RWPE2 (cell line): ENCODE data around the gene FAXC.
"Not testable (repeated sequence)": the region's sequence is repeated elsewhere in the genome, so short reads cannot be mapped to it uniquely, and the experiment has no call there.

Source experiments
- ATAC-seq: fragments of 200-7000 bp; cut with Tn5 transposase; 3 replicates; pipeline ENCODE4 v1.9.1; 2021; ENCODE audit warnings: low read depth
- DNase-seq: peaks from one replicate; pipeline ENCODE4 v3.0.0-alpha.2; 2020; ENCODE audit warnings: low spot score
- H3K27ac ChIP-seq: fragments of 450-650 bp; 2 replicates; pipeline ENCODE4 v1.5.1; 2017; ENCODE audit warnings: mild to moderate bottlenecking; ENCODE audit not compliant: poor library complexity, severe bottlenecking
- H3K27me3 ChIP-seq: fragments of 250-450 bp; sonication (Bioruptor Pico); 2 replicates; pipeline ENCODE4 v1.5.1; 2021; ENCODE audit warnings: mild to moderate bottlenecking, moderate library complexity; ENCODE audit not compliant: insufficient read depth, poor library complexity, severe bottlenecking
- H3K36me3 ChIP-seq: fragments of 250-450 bp; sonication (Bioruptor Pico); 2 replicates; pipeline ENCODE4 v1.5.1; 2020; ENCODE audit warnings: low read depth, mild to moderate bottlenecking, moderate library complexity
- H3K4me1 ChIP-seq: fragments of 250-450 bp; sonication (Bioruptor Pico); 2 replicates; pipeline ENCODE4 v1.5.1; 2021; ENCODE audit warnings: mild to moderate bottlenecking, moderate library complexity; ENCODE audit not compliant: insufficient read depth, poor library complexity, severe bottlenecking
- H3K4me3 ChIP-seq: fragments of 250-450 bp; sonication (Bioruptor Pico); 2 replicates; pipeline ENCODE4 v1.5.1; 2021; ENCODE audit warnings: mild to moderate bottlenecking, moderate library complexity; ENCODE audit not compliant: severe bottlenecking
- H3K9me3 ChIP-seq: fragments of 250-450 bp; sonication (Bioruptor Pico); 2 replicates; pipeline ENCODE4 v1.5.1; 2021; ENCODE audit warnings: mild to moderate bottlenecking, moderate library complexity; ENCODE audit not compliant: severe bottlenecking
- TF ChIP-seq, protein P1 (sequence below): fragments of 450-650 bp; IDR thresholded peaks from one replicate; pipeline ENCODE4 v1.5.1; 2017; ENCODE audit warnings: mild to moderate bottlenecking, moderate library complexity; ENCODE audit not compliant: poor library complexity, severe bottlenecking

FAXC gene

DNA sequence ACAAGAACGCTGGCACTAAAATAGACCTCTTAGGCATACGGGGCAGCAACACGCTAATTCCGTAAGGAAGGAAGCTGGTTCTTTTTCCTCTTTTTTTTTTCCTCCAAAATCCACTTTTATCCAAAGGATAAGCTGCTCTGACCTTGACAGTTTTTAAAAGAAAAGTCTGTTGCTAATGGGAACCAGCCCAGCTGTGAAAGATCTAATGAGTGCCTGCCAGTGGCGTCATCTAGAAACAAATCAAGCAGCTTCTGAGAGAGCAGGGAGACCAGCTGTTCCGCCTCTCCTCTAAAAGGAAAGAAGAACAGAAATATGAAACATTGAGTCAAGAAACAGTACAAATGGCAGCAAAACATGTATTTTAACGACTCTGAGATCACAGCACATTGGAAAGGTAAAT, 78.6 kb downstream of the FAXC start:
- Histone ChIP-seq H3K9me3 (no peaks in the 10 kb centered on the region), H3K36me3 (no peaks in the 10 kb centered on the region), H3K27me3 (no peaks in the 10 kb centered on the region), H3K4me3 (no peak overlapping the region), H3K4me1 (no peaks in the 10 kb centered on the region), H3K27ac (no peak overlapping the region)
- DNase-seq (no peak), ATAC-seq (no peak)
- TF ChIP-seq, protein P1, sequence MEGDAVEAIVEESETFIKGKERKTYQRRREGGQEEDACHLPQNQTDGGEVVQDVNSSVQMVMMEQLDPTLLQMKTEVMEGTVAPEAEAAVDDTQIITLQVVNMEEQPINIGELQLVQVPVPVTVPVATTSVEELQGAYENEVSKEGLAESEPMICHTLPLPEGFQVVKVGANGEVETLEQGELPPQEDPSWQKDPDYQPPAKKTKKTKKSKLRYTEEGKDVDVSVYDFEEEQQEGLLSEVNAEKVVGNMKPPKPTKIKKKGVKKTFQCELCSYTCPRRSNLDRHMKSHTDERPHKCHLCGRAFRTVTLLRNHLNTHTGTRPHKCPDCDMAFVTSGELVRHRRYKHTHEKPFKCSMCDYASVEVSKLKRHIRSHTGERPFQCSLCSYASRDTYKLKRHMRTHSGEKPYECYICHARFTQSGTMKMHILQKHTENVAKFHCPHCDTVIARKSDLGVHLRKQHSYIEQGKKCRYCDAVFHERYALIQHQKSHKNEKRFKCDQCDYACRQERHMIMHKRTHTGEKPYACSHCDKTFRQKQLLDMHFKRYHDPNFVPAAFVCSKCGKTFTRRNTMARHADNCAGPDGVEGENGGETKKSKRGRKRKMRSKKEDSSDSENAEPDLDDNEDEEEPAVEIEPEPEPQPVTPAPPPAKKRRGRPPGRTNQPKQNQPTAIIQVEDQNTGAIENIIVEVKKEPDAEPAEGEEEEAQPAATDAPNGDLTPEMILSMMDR, result no peak

DNA sequence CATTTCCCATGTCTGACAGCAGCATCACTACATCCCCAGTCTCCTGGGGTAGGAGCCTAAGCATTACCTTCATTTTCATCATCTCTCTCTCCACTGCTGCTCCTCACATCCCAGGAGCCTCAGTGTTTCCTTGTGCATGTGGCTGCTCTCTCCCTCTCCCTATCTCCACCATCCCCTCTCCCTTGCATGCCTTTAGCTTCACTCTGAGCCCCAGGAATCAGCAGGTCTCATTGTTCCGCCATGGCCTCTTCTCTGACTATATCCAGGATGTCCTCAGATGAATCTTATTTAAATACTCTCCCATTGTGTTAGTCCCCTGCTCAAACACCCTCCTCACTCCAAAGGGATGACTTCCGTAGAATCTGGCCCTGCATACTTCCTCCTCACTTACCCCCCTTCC, 79.4 kb downstream of the FAXC start:
- no peak overlapping the region for H3K27ac ChIP-seq
- no peaks in the 10 kb centered on the region for H3K27me3 ChIP-seq
- TF ChIP-seq, protein P1, result no peak
- no peak for ATAC-seq
- no peaks in the 10 kb centered on the region for H3K9me3 ChIP-seq
- no peaks in the 10 kb centered on the region for H3K4me1 ChIP-seq
- DNase-seq, result no peak
- no peak overlapping the region for H3K4me3 ChIP-seq
- H3K36me3 ChIP-seq, result no peaks in the 10 kb centered on the region

DNA sequence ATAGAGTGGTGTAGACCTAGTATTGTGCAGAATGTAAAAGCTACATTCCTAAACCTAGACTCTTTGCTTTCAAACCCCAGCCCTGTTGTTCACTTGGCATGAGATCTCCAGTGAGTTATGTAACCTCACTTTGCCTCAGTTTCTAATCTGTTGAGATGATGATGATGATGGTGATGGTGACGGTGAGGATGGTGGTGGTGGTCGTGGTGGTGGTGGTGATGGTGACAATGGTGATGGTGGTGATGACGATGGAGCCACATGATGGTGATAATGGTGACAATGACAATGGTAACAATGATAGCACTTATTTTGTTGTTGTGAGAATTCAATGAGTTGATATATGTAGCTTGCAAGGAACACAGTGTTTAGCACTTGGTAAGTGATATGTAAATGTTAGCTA, 80.3 kb downstream of the FAXC start:
- no peaks in the 10 kb centered on the region for H3K9me3 ChIP-seq
- no peaks in the 10 kb centered on the region for H3K36me3 ChIP-seq
- TF ChIP-seq, protein P1, result no peak
- ATAC-seq (no peak), DNase-seq (no peak)
- H3K27me3 ChIP-seq, result no peaks in the 10 kb centered on the region
- H3K4me1 ChIP-seq, result no peaks in the 10 kb centered on the region
- H3K4me3 ChIP-seq, result no peak overlapping the region
- no peak overlapping the region for H3K27ac ChIP-seq

GRCh38 chr6:99266996-99267395, 82.5 kb downstream of the FAXC start:
- not testable (repeated sequence) for DNase-seq, H3K4me3 ChIP-seq, H3K27ac ChIP-seq, H3K36me3 ChIP-seq, ATAC-seq, H3K27me3 ChIP-seq, H3K9me3 ChIP-seq, H3K4me1 ChIP-seq

DNA sequence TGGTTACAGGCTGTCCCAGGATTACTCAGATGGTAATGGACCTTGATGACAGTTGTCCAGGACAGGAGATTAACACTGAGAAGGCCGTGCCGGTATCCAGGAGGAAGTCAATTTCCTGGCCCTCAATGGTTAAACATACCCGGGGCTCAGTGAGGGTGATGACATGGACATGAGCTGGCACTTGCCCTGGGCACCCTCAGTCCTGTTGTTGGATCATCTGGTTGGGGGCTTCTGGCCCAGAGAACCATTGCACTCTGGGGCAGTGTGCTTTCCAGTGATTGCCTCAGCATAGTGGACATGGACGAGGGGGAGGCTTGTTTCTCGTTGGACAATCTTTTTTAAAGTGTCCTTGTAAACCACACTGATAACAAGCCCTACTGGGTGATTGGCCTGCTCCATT, 84.0 kb downstream of the FAXC start:
- not testable (repeated sequence) for H3K9me3 ChIP-seq, H3K4me1 ChIP-seq, DNase-seq, ATAC-seq, H3K36me3 ChIP-seq, H3K4me3 ChIP-seq, H3K27ac ChIP-seq, H3K27me3 ChIP-seq

DNA sequence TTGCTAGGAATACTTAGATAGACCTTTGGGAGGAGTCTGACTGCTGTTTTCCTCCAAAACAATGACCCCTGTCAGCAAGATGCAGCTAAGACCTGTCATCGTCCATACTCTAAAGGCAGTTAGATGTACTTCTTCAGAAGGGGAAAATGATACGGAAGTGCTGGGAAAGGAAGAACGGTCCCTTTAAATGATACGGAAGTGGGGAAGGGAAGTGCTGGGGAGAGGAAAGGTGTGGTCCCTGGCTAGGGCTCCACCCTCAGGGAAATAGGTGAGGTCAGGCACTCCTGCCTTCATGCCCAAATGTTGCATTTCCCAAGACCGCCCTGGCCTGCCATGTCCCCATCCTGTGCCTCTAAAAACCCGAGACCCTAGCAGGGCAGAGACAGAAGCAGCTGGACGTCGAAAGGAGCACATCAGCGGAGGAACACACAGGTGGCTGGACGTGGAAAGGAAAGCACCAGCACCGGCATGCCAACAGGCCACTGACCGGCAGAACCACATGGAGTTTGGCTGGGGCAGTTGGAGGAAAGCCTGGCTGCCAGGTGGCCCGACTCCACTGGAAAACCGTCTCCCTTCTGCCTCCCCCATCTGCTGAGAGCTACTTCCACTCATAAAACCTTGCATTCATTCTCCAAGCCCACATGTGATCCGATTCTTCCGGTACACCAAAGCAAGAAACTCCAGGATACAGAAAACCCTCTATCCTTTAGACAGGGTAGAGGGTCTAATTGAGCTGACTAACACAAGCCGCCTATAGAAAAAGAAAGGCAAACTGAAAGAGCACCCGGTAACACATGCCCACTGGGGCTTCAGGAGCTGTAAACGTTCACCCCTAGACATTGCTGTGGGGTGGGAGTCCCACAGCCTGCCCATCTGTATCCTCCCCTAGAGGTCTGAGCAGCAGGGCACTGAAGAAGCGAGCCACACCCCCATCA, 94.6 kb downstream of the FAXC start:
- DNase-seq (no peak), ATAC-seq (no peak)
- H3K36me3 ChIP-seq, result no peaks in the 10 kb centered on the region
- no peak overlapping the region for H3K4me3 ChIP-seq
- TF ChIP-seq, protein P1, result no peak
- H3K27me3 ChIP-seq, result no peaks in the 10 kb centered on the region
- no peaks in the 10 kb centered on the region for H3K4me1 ChIP-seq
- no peak overlapping the region for H3K27ac ChIP-seq
- H3K9me3 ChIP-seq, result no peaks in the 10 kb centered on the region
